RWPE2 (cell line): ENCODE measurements around the gene CALB2.

Experiments used
- ATAC-seq: fragments of 200-7000 bp; cut with Tn5 transposase; 3 replicates; pipeline ENCODE4 v1.9.1; 2021; ENCODE audit warnings: low read depth
- DNase-seq: peaks from one replicate; pipeline ENCODE4 v3.0.0-alpha.2; 2020; ENCODE audit warnings: low spot score
- H3K27ac ChIP-seq: fragments of 450-650 bp; 2 replicates; pipeline ENCODE4 v1.5.1; 2017; ENCODE audit warnings: mild to moderate bottlenecking; ENCODE audit not compliant: poor library complexity, severe bottlenecking
- H3K27me3 ChIP-seq: fragments of 250-450 bp; sonication (Bioruptor Pico); 2 replicates; pipeline ENCODE4 v1.5.1; 2021; ENCODE audit warnings: mild to moderate bottlenecking, moderate library complexity; ENCODE audit not compliant: insufficient read depth, poor library complexity, severe bottlenecking
- H3K36me3 ChIP-seq: fragments of 250-450 bp; sonication (Bioruptor Pico); 2 replicates; pipeline ENCODE4 v1.5.1; 2020; ENCODE audit warnings: low read depth, mild to moderate bottlenecking, moderate library complexity
- H3K4me1 ChIP-seq: fragments of 250-450 bp; sonication (Bioruptor Pico); 2 replicates; pipeline ENCODE4 v1.5.1; 2021; ENCODE audit warnings: mild to moderate bottlenecking, moderate library complexity; ENCODE audit not compliant: insufficient read depth, poor library complexity, severe bottlenecking
- H3K4me3 ChIP-seq: fragments of 250-450 bp; sonication (Bioruptor Pico); 2 replicates; pipeline ENCODE4 v1.5.1; 2021; ENCODE audit warnings: mild to moderate bottlenecking, moderate library complexity; ENCODE audit not compliant: severe bottlenecking
- H3K9me3 ChIP-seq: fragments of 250-450 bp; sonication (Bioruptor Pico); 2 replicates; pipeline ENCODE4 v1.5.1; 2021; ENCODE audit warnings: mild to moderate bottlenecking, moderate library complexity; ENCODE audit not compliant: severe bottlenecking
- CTCF ChIP-seq: fragments of 450-650 bp; IDR thresholded peaks from one replicate; pipeline ENCODE4 v1.5.1; 2017; ENCODE audit warnings: mild to moderate bottlenecking, moderate library complexity; ENCODE audit not compliant: poor library complexity, severe bottlenecking

Gene CALB2

GRCh38 chr16:71413341-71413740 is 54.8 kb downstream of the CALB2 start:
- Histone ChIP-seq H3K9me3 (no peaks in the 10 kb centered on the region), H3K27ac (no peak overlapping the region), H3K27me3 (peaks cover 22% of the 10 kb centered on the region), H3K36me3 (no peaks in the 10 kb centered on the region), H3K4me3 (no peak overlapping the region), H3K4me1 (no peaks in the 10 kb centered on the region)
- DNase-seq: no peak
- no peak for ATAC-seq
- no peak for TF ChIP-seq CTCF

GRCh38 chr16:71414038-71414437 is 55.5 kb downstream of the CALB2 start:
- Histone ChIP-seq H3K27ac (no peak overlapping the region), H3K9me3 (no peaks in the 10 kb centered on the region), H3K36me3 (no peaks in the 10 kb centered on the region), H3K4me3 (no peak overlapping the region), H3K27me3 (peaks cover 17% of the 10 kb centered on the region), H3K4me1 (no peaks in the 10 kb centered on the region)
- DNase-seq (no peak), ATAC-seq (no peak)
- no peak for TF ChIP-seq CTCF

- ATAC-seq: no peak
- peak; percentile 31 for TF ChIP-seq CTCF
- Histone ChIP-seq H3K4me3 (no peak overlapping the region), H3K9me3 (no peaks in the 10 kb centered on the region), H3K27ac (no peak overlapping the region), H3K4me1 (no peaks in the 10 kb centered on the region), H3K27me3 (peaks cover 7% of the 10 kb centered on the region), H3K36me3 (no peaks in the 10 kb centered on the region)
- DNase-seq: no peak
These were observed 63.4 kb downstream of the CALB2 start for GRCh38 chr16:71421911-71422310.

- Histone ChIP-seq H3K27ac (no peak overlapping the region), H3K27me3 (peaks cover 7% of the 10 kb centered on the region), H3K9me3 (no peaks in the 10 kb centered on the region), H3K36me3 (no peaks in the 10 kb centered on the region), H3K4me1 (no peaks in the 10 kb centered on the region), H3K4me3 (no peak overlapping the region)
- TF ChIP-seq CTCF: no peak
- DNase-seq: no peak
- ATAC-seq: no peak
These were observed 64.5 kb downstream of the CALB2 start for GRCh38 chr16:71423016-71423415.

- Histone ChIP-seq H3K4me1 (no peaks in the 10 kb centered on the region), H3K9me3 (peaks cover 6% of the 10 kb centered on the region), H3K27me3 (peaks cover 7% of the 10 kb centered on the region), H3K27ac (no peak overlapping the region), H3K4me3 (no peak overlapping the region), H3K36me3 (no peaks in the 10 kb centered on the region)
- DNase-seq (no peak), ATAC-seq (no peak)
- no peak for TF ChIP-seq CTCF
These were observed 65.3 kb downstream of the CALB2 start for GRCh38 chr16:71423865-71424264.
